WERI-Rb-1 (cell line): ENCODE measurements around the gene FCHO2.

Source experiments
- DNase-seq: peaks from one replicate; pipeline ENCODE4 v3.0.0-alpha.2; 2020
- H3K27ac ChIP-seq: fragments of 250-450 bp; sonication (Bioruptor Pico); 2 replicates; pipeline ENCODE4 v1.5.1; 2020; ENCODE audit warnings: mild to moderate bottlenecking, moderate library complexity
- H3K27me3 ChIP-seq: fragments of 250-450 bp; sonication (Bioruptor Pico); 2 replicates; pipeline ENCODE4 v1.5.1; 2021; ENCODE audit warnings: mild to moderate bottlenecking, low read depth, moderate library complexity; ENCODE audit not compliant: insufficient read depth, severe bottlenecking
- H3K36me3 ChIP-seq: fragments of 250-450 bp; sonication (Bioruptor Pico); 2 replicates; pipeline ENCODE4 v1.5.1; 2020; ENCODE audit warnings: mild to moderate bottlenecking, moderate library complexity
- H3K4me3 ChIP-seq: 2 replicates; pipeline ENCODE4 v1.5.1; 2011; ENCODE audit warnings: low read depth, mild to moderate bottlenecking, control low read depth, low read length
- H3K9me3 ChIP-seq: fragments of 250-450 bp; sonication (Bioruptor Pico); 2 replicates; pipeline ENCODE4 v1.5.1; 2021; ENCODE audit warnings: mild to moderate bottlenecking, moderate library complexity; ENCODE audit not compliant: severe bottlenecking
- TF ChIP-seq, protein P1 (sequence below): IDR thresholded peaks from 2 replicates; pipeline ENCODE4 v1.5.1; 2011; ENCODE audit warnings: low read depth, mild to moderate bottlenecking, control low read depth, inconsistent platforms, low read length

The FCHO2 gene

DNA sequence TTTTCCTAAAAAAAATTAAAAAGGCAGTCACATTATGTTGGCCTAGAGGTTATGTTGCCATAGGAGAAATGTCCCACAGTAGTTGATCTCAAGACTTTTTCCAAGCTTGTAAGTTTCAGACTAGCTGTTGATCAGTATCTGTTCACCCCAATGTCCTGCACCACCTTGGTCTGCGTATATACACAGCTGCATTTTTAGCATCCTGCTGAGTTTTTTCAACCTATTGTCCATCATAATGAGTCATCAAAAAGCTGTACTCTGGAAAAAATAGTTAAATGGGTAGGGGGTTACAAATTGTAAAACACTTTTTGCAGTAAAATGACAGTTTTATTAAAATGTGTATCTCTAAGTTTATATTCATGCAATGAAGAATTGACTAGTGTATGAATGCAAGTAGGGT, 111.4 kb downstream of the FCHO2 start:
- Histone ChIP-seq H3K4me3 (no peak overlapping the region), H3K27ac (no peak overlapping the region), H3K9me3 (no peaks in the 10 kb centered on the region), H3K36me3 (peaks cover 3% of the 10 kb centered on the region), H3K27me3 (no peaks in the 10 kb centered on the region)
- TF ChIP-seq, protein P1, sequence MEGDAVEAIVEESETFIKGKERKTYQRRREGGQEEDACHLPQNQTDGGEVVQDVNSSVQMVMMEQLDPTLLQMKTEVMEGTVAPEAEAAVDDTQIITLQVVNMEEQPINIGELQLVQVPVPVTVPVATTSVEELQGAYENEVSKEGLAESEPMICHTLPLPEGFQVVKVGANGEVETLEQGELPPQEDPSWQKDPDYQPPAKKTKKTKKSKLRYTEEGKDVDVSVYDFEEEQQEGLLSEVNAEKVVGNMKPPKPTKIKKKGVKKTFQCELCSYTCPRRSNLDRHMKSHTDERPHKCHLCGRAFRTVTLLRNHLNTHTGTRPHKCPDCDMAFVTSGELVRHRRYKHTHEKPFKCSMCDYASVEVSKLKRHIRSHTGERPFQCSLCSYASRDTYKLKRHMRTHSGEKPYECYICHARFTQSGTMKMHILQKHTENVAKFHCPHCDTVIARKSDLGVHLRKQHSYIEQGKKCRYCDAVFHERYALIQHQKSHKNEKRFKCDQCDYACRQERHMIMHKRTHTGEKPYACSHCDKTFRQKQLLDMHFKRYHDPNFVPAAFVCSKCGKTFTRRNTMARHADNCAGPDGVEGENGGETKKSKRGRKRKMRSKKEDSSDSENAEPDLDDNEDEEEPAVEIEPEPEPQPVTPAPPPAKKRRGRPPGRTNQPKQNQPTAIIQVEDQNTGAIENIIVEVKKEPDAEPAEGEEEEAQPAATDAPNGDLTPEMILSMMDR, result no peak
- no peak for DNase-seq

DNA sequence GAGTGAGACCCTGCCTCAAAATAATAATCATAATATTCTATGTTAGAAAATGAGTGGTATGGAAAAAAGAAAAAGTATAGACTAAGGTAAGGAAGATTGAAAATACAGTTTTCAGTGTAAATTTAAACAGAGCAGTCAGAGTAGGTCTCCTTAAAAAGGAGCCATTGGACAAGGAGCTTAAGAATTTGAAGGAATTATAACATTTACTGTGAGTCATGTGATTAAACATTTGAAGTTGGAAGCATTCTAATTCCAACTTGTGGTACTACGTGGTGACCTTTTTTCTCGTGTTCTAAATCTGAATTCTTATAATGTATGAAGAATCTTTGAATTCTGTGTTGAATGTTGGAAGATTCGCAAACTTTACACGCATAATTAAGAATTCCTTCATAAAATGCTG, 125.3 kb downstream of the FCHO2 start:
- Histone ChIP-seq H3K4me3 (no peak overlapping the region), H3K27ac (no peak overlapping the region), H3K9me3 (no peaks in the 10 kb centered on the region), H3K36me3 (peaks cover 7% of the 10 kb centered on the region), H3K27me3 (no peaks in the 10 kb centered on the region)
- TF ChIP-seq, protein P1, result no peak
- no peak for DNase-seq

DNA sequence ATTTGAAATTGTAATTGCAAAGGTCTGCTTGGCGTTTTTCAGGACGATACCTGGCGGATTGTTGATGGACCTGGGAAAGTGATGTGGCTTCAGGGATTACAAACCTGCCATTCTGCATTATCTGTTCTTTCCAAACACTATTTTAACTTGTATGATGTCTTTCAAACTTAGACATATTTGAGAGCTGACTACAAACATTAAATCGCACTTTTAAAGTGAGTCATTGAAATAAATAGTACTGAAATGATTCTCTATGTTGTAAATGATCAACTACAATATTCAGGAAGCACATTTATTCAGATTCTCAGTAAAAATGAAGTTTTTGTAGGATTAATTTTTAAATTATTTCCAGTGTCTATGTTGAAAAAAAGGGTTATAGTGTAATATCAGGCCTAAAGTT, 132.2 kb downstream of the FCHO2 start:
- DNase-seq, result no peak
- no peak overlapping the region for H3K27ac ChIP-seq
- TF ChIP-seq, protein P1, result no peak
- H3K9me3 ChIP-seq, result no peaks in the 10 kb centered on the region
- H3K36me3 ChIP-seq, result peaks cover 7% of the 10 kb centered on the region; the same call in 1 of the 2 replicates
- H3K4me3 ChIP-seq, result no peak overlapping the region
- no peaks in the 10 kb centered on the region for H3K27me3 ChIP-seq

DNA sequence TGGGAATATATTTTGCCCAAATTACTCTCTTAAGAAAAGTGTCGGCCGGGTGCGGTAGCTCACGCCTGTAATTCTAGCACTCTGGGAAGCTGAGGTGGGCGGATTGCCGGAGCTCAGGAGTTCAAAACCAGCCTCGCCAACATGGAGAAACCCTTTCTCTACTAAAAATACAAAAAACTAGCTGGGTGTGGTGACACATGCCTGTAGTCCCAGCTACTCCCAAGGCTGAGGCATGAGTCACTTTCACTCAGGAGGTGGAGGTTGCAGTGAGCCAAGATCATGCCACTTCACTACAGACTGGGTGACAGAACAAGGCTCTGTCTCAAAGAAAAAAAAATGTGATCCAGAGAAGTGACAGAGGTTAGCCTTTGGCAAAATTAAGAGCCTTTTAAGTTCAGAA, 138.1 kb downstream of the FCHO2 start:
- DNase-seq, result no peak
- Histone ChIP-seq H3K27me3 (no peaks in the 10 kb centered on the region), H3K9me3 (peaks cover 4% of the 10 kb centered on the region), H3K4me3 (no peak overlapping the region), H3K27ac (no peak overlapping the region), H3K36me3 (no peaks in the 10 kb centered on the region)
- TF ChIP-seq, protein P1, result no peak

DNA sequence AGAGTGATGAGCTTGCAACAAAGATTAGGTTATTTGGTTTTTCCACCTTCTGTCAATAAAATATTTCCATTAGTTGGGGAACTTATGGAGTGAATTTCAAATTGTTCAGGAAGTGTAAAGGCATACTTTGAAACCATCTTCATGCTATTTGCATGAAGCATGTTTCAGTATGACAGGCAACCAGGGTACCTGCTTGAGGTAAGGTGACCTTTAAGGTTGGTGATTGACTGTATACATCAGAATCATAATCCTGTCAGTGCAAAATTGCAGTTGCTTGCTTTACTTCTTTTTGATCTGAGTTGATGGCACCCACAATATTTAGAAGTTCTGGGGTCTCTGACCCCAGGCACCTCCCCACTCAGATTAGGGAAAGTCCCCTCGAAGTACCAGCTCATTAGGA, 138.6 kb downstream of the FCHO2 start:
- TF ChIP-seq, protein P1, result no peak
- DNase-seq, result no peak
- no peaks in the 10 kb centered on the region for H3K27me3 ChIP-seq
- H3K27ac ChIP-seq, result no peak overlapping the region
- no peak overlapping the region for H3K4me3 ChIP-seq
- peaks cover 4% of the 10 kb centered on the region for H3K9me3 ChIP-seq
- H3K36me3 ChIP-seq, result no peaks in the 10 kb centered on the region

DNA sequence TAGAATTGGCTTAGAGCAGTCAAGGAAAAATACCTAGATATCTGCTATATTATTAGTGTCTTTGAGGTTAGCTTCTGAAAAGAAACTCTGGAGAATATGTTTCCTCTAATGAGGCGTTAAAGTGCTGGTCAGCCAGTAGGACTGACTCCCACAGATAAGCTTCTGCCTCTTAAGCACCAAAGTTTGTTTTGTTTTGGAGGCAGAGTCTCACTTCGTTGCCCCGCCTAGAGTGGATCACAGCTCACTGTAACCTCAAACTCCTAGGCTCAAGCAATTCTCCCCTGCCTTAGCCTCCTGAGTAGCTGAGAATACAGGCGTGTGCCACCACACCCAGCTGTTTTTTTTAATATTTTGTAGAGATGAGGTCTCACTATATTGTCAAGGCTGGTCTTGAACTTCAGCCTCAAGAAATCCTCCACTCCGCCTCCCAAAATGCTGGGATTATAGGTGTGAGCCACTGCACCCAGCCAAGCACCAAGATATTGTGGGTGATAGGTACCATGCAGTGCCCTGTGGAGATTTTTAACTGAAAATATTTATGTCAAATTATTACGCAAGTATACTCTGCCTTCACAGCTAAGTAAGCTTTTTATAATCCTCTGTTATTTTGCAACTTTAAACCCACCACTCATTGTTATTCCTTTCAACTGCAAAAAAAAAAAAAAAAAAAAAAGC, 139.9 kb downstream of the FCHO2 start:
- TF ChIP-seq, protein P1, result no peak
- Histone ChIP-seq H3K27ac (no peak overlapping the region), H3K27me3 (no peaks in the 10 kb centered on the region), H3K4me3 (no peak overlapping the region), H3K9me3 (peaks cover 4% of the 10 kb centered on the region), H3K36me3 (no peaks in the 10 kb centered on the region)
- no peak for DNase-seq
